Left colon (tissue), 2 donors: ENCODE results near the gene ASRGL1. TPM values are rescaled to one million over a fixed set of nuclear protein-coding genes. Genes with fewer than 3 reads are reported as not detected.

Experiments
- ATAC-seq: fragments of 200-7000 bp; cut with Tn5 transposase; one replicate; pipeline ENCODE4 v1.9.1; 2020; ENCODE audit warnings: mild to moderate bottlenecking, moderate library complexity
- DNase-seq, 2 donors: peaks; one replicate each; pipeline ENCODE4 v3.0.0-alpha.2; 2020
- intact Hi-C, 2 donors: fragments of 100-400 bp; cut with DNase I in 1 of 2; cut with micrococcal nuclease in 1 of 2; formaldehyde crosslinking; loops; one replicate each; pipeline versions ENCODE4 v1.11.2 to v1.14.0; 2022; cut with DNase I, micrococcal nuclease
- total RNA-seq, 2 donors: library from RNA; stranded (reverse); fragmentation: NEBNext Ultra II Directional; extraction: Animal tissue kit (Norgen Biotek cat#: 25700); gene quantifications; one replicate each; pipeline ENCODE4 v1.2.1, GENCODE V29; 2021
- donor health status: DM: no; HTN: no; CAD: no.
- donor health status: DM: yes; HTN: yes; CAD: no.

Gene ASRGL1
- total RNA-seq, 2 donors from 2014 or later, result 18.1 to 29.9 TPM

- intact Hi-C loops, result loop anchor here (5.0 to 10.0 kb wide), 2 partner anchors 115 to 117 kb away; partner anchors contain the start of gene AHNAK (in 1 of the 2)
- DNase-seq (no peak), ATAC-seq (no peak)
These were observed 90.5 kb downstream of the ASRGL1 start for GRCh38 chr11:62427630-62428233.

DNA sequence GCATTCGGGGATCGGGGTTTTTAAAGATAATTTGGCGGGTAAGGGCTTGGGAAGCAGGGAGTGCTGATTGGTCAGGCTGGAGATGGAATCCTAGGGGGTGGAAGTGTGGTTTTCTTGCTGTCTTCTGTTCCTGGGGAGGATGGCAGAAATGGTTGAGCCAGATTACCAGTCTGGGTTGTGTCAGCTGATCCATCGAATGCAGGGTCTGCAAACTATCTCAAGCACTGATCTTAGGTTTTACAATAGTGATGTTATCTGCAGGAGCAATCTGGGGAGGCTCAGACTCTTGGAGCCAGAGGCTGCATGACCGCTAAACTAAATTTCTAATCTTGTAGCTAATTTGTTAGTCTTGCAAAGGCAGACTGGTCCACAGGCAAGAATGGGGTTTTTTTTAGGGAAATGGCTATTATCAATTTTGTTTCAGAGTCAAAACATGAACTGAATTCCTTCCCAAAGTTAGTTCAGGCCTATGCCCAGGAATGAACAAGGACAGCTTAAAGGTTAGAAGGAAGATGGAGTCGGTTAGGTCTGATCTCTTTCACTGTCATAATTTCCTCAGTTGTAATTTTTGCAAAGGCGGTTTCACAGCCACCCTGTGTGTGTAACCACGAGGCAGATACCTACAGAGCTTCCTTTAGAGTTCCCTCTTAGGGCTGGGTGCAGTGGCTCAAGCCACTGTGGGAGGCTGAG, 91.8 kb downstream of the ASRGL1 start:
- intact Hi-C loops, result loop anchor here (5.0 to 10.0 kb wide), 2 partner anchors 113 to 116 kb away; partner anchors contain the start of gene AHNAK (in 1 of the 2)
- DNase-seq, result no peak
- ATAC-seq, result no peak

DNA sequence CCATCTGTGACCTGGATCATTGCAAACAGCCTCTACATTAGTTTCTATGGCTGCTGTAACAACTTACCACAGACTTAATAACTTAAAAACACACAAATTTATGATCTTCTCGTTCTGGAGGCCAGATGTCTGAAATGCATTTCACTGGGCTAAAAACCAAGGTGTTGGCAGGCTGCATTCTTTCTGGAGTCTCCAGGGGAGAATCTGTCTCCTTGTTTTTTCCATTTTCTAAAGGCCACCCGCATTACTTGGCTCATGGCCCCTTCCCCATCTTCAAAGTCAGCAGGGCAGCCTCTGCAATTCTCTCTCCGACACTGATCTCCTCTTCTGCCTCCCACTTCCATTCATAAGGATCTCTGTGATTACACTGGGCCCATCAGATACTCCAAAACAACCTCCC, 93.2 kb downstream of the ASRGL1 start:
- DNase-seq, result no peak
- ATAC-seq, result no peak
- intact Hi-C loops, result no loop called here

GRCh38 chr11:62431171-62431901, 94.1 kb downstream of the ASRGL1 start:
- intact Hi-C loops, result no loop called here
- no peak for ATAC-seq

GRCh38 chr11:62432695-62433094, 95.4 kb downstream of the ASRGL1 start:
- DNase-seq (no peak), ATAC-seq (no peak)
- intact Hi-C loops, result no loop called here

More at GRCh38 chr11:62431171-62431901, 94.1 kb downstream of the ASRGL1 start:
- DNase-seq, result no peak

DNA sequence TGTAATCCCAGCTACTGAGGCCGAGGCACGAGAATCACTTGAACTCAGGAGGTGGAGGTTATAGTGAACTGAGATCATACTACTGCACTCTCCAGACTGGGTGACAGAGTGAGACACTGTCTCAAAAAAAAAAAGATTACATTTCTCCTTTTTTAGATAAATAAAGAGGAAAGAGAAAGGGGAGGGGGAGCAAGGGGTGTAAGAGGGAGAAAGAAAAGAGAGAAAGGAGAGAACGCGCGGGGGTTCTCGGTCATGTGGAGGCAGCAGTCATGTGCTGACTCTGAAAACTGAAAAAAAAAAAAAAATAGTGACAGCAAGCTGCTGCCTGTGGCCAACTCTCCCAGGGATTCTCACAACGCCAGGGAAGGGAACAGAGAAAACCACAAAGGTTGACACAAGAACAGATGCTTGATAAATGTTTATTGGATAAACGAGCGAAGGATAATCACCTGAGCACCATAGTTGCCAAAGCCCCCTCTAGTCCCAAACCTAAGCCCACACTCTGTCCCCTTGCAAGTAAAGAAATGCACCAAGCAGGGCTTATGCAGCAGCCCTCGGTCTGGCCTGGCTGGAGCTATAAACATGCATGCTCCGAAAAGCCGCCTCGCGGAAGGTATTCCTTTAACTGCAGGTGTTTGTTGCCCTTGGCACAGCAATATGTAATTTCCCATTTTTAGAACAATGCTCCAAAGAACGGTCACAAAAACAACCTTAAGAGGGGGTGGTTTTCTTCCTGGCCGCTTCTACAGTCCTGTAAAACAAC, 96.1 kb downstream of the ASRGL1 start:
- intact Hi-C loops, result no loop called here
- DNase-seq, result peak in 1 of 2 donors; percentile 36
- ATAC-seq, result peak; percentile 50

GRCh38 chr11:62433904-62434276, 96.6 kb downstream of the ASRGL1 start:
- no peak for ATAC-seq
- peak in 1 of 2 donors; percentile 49 for DNase-seq
- intact Hi-C loops, result no loop called here

- intact Hi-C loops, result no loop called here
- peak; percentile 76 for ATAC-seq
- DNase-seq, result no peak
These were observed 98.8 kb downstream of the ASRGL1 start for GRCh38 chr11:62435846-62436660.

DNA sequence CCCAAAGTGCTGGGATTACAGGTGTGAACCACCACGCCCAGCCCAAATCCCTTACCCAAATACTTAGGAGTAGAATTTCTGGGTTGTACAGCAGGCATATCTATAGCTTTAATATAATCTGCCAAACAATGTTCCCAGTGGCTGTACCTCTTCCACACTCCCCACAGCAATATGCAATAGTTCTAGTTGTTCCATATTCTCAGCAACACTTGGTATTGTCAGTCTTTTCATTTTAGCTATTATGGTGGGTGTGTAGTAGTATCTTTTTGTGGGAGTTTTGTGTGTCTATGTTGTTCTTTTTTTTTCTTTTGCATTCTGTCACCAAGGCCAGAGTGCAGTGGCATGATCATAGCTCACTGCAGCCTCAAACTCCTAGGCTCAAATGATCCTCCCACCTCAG, 100.4 kb downstream of the ASRGL1 start:
- ATAC-seq (no peak), DNase-seq (no peak)
- intact Hi-C loops, result no loop called here

DNA sequence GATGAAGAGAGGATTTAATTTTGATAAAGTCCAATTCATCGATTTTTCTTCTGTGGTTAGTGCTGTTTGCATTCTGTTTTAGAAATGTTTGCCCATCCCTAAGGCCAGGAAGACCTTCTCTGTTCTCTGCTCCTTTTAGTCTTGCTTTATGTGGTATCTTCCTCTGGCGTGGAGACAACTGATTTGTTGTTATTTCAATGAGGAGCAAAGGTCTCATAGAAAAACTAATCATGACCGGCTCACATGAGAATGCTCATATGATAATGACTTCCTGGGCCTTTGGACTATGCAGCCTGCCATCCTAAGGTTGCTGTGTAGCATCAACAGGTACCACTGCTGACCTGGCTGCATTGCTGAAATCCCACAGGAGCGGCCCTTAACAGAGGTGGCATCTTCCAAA, 101.4 kb downstream of the ASRGL1 start:
- DNase-seq, result no peak
- intact Hi-C loops, result no loop called here
- peak; percentile 76 for ATAC-seq

- intact Hi-C loops, result no loop called here
- DNase-seq (no peak), ATAC-seq (no peak)
These were observed 102.7 kb downstream of the ASRGL1 start for GRCh38 chr11:62439785-62440602.

Other genes with a start within 250 kb of the ASRGL1 start
- gene INCENP, start 213.4 kb upstream of the ASRGL1 start, total RNA-seq, result 10 to 100 TPM; 23.1 to 29.3 TPM
- gene SCGB1D1, start 147.2 kb upstream of the ASRGL1 start, total RNA-seq, result not detected
- 10 to 100 TPM; 10.4 to 15.7 TPM for gene SCGB2A1, start 128.8 kb upstream of the ASRGL1 start, total RNA-seq
- not detected for gene SCGB1D2, start 95.2 kb upstream of the ASRGL1 start, total RNA-seq
- gene SCGB2A2, start 67.3 kb upstream of the ASRGL1 start, total RNA-seq, result not detected
- not detected for gene SCGB1D4, start 38.4 kb upstream of the ASRGL1 start, total RNA-seq
- not detected for gene SCGB1A1, start 81.6 kb downstream of the ASRGL1 start, total RNA-seq
- gene AHNAK, start 209.4 kb downstream of the ASRGL1 start, total RNA-seq, result 100 to 1,000 TPM; 629 to 631 TPM
- 1,000 to 10,000 TPM; 1,192 to 1,207 TPM for gene EEF1G, start 236.4 kb downstream of the ASRGL1 start, total RNA-seq